ENCODE measurements around the gene TIMM29.
A peak's percentile ranks its signal among the peaks of the same experiment; 100 is the strongest.

Gene TIMM29

DNA sequence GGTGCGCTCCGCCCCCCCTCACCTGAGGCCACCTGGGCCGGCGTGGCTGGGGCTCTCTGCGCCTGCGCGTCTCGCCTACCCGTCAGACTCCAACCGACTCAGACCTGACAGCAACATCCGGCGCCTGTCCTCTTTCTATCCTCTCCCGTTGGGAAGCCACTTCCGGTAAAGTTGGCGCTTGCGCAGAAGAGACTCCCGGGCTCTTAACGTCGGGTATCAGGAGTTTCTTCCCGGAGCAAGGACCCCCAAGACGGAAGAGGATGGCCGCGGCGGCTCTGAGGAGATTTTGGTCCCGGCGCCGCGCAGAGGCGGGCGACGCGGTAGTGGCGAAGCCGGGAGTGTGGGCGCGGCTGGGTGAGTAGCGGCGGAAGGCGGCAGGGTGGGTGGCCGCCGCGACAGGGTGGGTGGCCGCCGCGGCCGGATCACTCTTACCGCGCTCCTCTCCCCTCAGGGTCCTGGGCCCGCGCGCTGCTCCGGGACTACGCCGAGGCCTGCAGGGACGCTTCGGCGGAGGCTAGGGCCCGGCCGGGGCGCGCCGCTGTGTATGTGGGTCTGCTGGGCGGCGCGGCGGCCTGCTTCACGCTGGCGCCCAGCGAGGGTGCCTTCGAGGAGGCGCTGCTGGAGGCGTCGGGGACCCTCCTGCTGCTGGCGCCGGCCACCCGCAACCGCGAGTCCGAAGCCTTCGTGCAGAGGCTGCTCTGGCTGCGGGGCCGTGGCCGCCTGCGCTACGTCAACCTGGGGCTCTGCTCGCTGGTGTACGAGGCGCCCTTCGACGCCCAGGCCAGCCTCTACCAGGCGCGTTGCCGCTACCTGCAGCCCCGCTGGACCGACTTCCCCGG lies at the start of gene TIMM29, which contains the start of gene YIPF2:
TSS of gene TIMM29 (plus strand) at position 249 of the 839 bp plus-strand sequence. CDS start at position 261, 12 bp downstream.
TSS of gene YIPF2 (minus strand) at position 77 of the 839 bp plus-strand sequence. CDS start 229 bp downstream, outside the sequence.
- DNase-seq: peak; percentile 98

DNA sequence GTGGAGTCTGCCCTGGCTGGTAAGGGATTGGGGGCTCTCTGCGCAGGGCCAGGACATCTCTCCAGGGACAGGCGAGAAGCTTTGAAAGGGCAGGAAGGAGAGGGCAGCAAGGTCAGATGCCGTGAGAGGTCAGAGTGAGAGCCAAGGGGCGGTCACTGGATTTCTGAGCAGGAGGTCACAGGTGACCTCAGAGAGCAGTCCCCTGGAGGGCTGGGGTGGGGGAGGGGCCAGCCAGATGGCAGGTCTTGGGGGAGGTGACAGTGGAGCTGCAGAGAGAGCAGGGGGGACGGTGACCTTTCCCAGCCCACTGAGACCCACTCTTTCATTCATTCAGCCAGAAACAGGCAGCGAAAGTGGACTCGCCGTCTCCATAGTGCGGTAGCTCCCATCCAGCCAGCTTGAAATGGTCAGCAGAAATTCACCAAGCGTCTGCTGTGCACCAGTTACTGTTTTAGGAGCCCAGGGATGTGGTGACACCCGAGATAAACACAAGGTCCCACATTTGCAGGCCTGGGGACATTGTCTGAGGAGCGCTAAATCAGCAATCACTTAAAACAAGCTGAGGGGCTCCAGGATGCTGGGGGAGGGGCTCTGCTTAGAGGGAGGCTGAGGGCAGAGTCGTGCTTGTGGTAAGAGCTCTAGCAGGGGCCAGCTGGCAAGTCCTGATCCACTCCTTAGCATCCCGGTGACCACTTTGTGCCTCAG lies 47.1 kb upstream of the TIMM29 start:
- DNase-seq: no peak

DNA sequence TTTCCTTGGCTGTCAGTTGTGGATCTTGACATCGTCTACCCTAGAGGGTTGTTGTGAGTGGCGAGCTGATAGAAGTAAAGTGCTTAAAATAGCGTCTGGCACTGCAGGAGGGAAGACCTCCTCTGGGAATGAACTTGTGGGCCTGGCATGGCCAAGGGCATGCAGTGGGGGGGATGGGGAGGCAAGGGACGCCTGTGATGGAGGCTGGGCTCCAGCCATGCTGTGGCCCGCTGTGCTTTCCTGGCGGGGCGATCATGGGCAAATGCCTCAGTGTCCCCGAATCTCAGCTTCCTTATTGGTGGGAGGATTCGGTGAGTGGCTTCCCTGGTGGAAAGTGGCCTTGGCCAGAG lies 46.5 kb upstream of the TIMM29 start:
- DNase-seq: no peak

DNA sequence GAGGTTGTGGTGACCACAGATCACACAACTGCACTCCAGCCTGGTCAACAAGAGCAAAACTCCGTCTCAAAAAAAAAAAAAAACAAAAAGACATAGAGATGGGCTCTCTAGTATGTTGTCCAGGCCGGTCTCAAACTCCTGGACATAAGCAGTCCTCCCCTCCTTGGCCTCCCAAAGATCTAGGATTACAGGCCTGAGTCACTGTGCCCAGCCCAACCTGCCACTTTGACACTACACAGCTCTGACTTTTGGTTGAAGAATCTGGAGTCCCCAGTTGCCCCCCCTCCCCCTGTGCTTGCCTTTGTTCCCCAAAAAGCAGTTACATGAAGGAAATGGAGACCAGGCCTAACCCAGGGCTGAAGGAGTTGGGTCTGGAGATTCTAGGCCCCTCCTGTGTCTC lies 44.3 kb upstream of the TIMM29 start:
- no peak for DNase-seq

DNA sequence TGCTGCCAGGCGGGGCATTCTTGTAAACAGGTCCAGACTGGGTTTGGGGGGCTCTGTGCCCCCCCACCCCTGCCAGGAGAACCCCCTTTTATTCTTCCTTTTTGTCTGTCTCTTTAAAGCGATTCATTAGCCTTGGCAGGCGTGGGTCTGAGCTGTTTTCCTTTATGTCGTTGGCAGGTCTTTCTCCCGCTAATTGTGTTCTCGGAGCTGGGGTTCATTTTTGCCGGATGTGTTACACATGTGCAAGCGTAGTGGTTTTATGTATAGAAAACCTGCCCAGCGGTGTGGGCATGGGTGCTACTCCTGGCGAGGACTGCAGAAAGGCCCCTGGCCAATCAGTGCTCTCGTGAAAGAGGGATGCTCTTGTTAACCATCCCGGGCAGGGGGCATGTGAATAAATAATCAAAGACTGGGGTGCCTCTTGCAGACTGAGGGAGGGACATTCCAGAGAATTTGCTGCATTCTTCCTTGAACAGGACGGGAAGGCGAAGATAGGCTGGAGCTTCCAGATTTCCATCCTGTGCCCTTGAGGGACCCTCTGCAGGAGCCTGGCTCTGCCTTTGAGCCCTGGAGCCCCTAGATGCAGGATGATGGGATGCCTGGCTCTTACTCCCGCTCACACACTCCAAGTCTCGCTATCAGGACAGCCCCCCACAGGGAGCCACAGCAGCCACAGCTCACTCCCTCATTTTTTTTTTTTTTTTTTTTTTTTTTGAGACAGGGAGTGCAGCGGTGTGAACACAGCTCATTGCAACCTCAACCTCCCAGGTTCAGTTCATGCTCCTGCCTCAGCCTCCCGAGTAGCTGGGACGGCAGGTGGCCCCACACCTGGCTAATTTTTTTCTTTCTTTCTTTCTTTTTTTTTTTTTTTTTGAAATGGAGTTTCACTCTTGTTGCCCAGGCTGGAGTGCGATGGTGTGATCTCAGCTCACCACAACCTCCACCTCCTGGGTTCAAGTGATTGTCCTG lies 43.1 kb upstream of the TIMM29 start:
- no peak for DNase-seq

DNA sequence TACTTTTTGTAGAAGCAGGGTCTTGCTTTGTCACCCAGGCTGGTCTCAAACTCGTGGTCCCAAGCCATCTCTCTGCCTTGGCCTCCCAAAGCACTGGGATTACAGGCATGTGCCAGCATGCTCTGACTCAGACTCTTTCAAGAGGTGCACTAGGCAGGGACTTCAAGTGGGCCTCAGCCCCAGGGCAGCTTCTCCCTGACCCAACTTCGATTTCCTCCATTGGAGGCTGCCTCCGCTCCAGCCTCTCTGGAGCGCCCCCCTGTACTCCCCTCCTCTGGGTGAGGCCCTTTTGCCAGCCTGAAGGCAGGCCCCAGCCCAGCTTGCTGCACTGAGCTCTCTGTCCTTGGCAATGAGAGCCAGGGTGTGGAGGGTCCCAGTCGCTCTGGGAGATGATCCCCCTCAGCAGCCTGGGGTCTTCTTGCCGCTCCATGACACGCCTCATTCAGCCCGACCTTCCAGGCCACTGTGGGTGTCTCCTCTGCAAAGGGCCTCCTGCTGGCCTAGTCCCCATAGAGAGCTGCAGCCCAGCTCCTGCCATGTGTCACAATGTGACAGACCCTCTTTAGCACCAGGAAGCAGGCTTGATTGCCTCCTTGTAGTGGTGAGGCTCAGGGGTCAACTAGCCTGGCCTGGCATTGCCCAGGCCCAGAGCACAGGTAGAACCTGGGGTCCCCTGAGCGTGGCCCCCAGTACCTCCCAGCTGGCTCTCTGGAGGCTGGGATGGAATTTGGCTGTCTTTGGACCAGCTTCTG lies 40.8 kb upstream of the TIMM29 start:
- DNase-seq: no peak

DNA sequence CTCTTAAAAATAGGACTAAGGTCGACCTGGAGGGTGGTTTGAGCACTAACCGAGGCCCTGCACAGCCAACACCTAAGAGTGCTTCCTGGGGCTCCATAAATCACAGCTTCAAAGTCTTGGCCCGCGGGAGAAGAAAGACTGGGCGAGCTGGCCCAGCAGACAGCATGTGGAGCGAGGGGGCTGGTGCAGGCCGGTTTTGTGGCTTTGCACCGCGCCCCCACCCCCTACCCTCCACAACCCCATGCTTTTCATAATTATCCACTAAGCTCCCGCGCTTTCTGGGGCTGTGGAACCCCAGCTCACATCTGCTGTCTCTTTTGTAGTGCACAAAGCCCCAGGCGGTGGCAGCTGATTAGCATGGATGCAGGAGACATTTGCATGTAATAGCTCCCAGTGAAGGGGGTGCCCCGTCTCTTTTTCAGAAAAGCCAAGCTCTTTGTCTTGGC lies 40.2 kb upstream of the TIMM29 start:
- no peak for DNase-seq

DNA sequence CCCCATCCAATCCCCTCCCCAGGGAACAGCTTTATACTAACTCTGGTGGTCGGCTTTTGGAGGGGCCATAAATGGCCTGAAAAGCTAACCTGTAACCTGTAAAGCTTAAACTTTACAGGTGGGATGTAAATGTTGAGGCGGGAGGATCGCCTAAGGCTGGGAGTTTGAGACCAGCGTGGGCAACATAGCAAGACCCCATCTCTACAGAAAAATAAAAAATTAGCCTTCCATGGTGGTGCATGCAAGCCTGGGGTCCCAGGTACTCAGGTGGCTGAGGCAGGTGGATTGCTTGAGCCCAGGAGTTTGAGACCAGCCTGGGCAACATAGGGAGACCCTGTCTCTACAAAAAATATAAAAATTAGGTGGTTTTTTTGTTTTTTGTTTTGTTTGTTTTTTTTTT lies 38.7 kb upstream of the TIMM29 start:
- no peak for DNase-seq

DNA sequence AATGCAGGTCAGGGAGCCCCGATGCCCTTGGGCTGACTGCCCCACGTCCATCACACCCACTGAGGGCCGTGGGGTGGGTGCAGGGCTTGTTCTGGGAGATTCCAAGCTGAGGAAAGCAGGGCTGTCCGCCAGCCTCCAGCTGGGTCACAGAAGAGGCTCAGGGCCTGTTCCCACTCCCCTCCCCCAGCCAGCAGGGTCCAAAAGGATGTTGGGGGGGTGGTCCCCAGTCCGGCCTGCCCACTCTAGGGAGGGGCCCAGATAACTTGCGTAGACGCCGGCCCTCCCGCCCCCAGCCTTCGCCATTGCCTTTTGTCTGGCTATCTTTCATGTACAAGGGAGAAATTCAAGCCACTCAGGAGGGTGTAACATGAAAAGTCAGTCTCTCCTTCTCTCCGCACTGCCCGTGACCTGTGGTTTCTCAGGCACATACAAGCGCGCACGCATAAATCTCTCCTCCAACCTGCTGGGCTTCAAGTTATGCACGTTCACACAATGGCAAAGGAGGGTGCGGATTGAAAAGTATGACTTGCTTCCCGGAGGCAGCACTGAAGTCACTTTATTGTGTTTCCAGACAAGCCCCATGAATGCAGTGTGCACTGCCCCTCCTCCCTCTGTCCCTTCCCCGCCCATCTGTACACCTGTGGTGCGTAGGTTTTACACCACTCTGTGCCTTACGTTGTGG lies 37.1 kb upstream of the TIMM29 start:
- no peak for DNase-seq

DNA sequence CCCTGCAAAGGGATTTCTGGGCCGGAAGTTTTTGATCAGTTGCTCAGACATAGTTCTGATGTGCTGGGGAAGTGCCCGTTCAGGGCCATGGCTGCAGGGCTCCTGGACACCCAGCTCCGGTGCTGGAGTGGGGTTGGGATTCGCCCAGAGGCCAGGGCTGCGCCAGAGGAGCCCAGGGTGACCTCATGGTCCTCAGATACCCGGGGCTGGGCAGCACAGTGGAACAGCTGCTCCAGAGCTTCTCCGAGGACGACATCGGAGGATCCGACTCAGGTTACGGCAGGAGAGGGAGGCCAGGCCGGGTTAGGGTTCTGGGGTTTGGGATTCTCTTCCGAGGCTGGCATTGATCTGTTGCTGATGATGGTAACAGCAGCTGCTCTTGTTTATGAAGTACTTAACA lies 36.4 kb upstream of the TIMM29 start:
- no peak for DNase-seq

DNA sequence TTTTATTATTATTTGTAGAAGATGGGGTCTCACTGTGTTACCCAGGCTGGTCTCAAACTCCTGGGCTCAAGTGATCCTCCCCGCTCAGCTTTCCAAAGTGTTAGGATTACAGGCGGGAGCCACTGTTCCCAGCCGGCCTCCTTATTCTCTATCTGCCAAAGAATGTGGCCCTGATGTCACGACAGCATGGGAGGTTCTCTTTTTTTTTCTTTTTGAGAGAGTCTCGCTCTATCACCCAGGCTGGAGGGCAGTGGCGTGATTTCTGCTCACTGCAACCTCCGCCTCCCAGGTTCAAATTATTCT lies 33.7 kb upstream of the TIMM29 start:
- no peak for DNase-seq

DNA sequence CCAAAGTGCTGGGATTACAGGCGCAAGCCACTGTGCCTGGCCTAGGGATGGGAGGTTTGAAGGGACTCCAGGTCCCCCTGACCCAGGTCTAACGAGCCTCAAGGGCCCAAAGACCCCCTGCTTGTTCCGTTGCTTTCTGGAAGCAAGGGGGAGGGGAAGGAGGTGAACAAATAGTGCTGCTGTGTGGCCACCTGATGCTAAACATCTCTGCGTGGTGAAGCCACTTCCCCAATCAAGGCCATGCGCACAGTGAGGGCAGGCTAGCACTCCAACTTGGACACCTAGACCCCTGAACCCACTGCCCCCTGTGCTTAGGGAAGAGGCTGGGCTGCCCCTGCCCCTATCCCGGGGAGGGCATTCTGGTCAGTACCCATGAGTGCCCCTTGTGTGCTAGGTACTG lies 33.2 kb upstream of the TIMM29 start:
- no peak for DNase-seq

DNA sequence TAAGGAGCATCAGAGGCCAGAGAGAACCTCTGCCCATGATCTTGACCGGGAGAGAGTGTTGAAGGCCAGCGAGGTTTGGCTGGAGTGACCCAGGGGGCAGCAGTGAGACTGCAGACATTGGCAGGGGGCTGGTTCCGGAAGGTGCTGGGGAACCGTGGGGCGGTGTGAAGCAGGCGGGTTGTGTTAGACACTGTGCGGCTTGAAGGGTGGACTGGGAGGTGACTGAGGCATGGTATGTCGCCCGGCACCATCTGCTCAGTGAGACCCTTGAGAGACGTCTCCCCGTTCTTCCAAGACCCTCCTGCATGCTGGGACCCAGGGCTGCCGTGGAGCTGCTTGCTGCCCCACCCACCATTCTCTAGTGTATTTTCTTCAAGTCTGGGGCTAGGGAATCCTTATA lies 32.7 kb upstream of the TIMM29 start:
- DNase-seq: no peak

DNA sequence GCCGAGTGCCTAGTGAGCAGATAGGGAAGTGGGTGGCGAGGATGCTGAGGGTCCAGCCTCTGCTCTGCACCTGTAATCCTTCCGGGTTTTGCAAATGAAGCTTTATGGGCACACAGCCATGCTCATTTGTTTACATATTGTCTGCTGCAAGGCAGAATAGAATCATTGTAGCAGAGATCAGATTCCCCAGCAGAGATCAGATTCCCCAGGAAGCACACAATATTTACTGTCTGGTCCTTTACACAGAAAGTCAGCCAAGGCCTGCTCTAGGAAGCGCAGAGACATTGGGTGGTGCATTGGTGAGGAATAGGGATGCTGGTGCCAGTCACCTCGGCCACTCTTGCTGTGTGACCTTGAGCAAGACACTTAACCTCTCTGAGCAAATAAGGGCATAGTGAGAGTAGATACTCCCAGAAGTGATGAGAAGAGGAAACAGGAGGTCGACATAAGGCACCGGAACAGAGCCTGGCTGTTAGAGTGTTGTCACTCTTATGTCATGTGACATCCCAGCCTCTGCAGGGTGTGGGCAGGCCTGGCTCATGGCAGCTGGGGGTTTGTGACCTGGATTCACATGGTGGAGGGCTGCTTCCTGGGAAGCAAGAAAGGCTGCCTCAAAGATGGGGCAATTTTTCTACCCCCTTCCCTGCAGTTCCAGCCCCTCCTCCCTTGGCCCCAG lies 31.6 kb upstream of the TIMM29 start:
- DNase-seq: no peak

DNA sequence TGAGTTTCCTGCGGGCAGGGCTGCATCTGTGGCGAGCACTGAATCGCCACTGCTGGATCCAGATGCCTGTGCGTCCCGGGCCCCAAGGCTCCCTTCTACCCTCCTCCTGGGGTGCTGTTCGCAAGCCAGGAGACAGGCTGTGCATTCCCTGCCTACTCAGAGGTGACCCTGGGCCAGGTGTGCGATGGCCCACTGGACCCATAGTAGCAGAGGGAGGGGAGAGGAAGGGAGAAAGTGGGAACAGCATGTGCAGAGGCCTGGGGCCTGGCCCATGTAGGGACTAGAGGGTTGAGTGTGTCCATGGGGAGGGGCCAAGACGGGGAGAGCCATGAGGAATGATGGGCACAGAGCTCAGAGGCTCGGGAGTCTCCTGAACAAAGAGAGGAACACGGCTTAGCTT lies 30.0 kb upstream of the TIMM29 start:
- no peak for DNase-seq

DNA sequence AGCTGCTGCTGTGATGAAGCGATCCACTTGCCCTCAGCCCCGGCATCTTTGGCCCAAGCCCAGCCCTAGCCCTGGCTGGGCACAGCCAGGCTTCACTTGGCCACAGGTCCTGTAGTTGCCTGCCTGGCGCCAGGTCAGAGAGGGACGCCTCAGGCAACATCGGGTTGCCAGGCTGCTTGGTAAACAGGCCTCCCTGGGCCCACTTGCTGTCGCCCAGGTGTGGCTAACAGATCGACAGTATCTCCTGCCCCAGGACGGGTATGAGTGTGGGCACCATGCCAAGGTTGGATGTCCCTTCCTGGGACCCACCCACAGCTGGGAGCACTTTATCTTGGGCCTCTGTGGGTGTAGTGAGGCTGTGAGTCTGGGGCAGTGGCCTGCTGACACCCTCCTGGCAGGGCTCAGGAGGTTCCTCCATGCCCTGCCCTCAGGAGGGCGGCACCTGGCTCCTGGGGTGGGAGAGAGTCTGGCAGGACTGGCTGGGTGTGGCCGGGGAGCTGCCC lies 29.4 kb upstream of the TIMM29 start:
- DNase-seq: no peak

DNA sequence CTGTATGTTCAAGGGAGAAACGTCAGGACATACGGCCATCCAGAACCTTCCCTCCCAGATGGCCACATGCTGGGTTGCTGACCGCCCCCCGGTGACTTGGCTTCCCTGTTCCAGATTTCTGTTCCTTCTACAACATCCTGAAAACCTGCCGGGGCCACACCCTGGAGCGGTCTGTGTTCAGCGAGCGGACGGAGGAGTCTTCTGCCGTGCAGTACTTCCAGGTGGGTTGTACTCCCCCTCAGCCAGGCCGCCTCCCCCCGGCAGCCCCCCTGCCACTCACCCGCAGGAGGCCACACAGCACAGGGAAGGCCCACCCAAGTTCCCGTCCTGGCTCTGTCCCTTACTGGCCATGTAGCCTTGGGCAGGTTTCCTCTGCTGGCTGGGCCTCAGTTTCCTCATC lies 20.7 kb upstream of the TIMM29 start:
- no peak for DNase-seq

DNA sequence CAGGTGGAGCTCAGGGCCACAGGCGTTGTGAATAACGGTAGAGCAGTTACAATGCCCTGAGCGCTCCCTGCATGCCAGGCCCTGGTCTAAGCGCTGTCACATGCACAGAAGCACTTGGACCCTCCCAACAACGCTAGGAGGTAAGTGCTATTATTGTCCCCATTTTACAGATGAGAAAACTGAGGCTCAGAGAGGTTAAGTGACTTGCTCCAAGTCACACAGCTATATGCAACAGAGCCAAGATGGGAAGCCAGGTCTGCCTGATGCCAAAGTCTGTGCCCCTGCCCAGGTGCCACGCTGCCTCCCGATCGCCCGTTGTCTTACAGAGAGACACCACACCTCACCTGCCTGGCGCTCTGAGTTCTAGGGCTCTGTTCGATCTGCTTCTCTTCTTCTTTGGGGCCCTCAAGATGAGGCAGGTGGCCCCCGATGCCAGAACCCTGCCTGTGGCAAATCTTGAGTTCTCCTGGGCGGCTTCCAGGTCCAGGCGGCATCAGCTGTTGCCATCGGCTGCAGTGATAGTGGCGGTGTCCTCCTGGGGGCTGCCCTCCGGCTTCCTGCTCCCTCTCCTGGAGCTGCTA lies 20.1 kb upstream of the TIMM29 start:
- no peak for DNase-seq

DNA sequence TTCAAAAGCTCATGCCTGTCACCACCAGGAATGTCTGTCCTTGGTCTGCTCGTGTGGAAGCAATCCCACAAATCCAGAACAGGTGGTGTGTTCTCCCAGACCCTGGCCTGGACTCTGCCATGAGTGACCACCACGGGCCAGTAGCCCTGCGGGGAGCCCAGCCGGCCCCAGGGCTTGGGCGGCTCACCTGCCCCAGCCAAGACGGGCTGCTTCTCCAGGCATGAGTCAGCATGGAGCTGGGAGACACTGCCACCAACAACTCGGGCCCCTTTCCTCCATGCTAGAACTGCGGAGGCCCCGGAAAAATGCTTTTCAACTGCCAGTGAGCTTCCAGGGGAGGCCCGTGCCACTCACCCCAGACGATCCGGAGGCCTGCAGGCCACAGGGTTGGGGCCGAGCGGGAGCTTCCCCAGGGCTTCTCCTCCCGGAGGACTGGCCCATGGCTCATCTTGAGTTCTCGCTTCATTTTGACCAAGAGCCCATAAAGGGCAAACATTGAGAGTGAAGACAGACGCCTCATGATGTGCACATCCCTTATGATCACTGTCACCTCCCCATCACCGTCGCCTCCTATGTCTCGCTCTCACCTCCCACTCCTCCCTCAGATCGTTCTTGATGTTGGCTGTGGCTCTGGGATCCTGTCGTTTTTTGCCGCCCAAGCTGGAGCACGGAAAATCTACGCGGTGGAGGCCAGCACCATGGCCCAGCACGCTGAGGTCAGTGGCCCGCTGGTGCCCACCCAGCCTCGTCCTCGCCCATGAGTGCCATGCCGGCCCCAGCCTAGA lies 16.8 kb upstream of the TIMM29 start:
- no peak for DNase-seq

DNA sequence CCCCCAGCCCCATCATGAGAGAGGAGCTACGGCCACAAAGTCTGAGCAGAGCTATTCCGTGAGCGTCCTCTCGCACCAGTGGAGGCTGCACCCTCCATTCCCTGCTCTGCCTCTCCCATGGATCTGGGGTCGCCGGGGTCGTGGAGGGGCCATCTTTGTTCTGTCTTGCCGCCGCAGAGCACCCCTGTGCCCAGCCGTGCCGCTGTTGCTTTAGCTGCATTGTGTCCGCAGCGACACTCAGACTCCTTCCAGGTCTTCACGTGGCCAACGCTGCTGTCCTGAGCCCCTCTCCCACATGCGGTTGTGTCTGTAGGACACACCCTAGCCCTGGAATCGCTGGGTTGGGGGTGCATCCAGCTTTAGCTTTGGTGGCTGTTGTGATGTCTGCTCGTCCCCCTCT lies 16.0 kb upstream of the TIMM29 start:
- no peak for DNase-seq
